ENCODE data around the gene TBC1D23.
"Not testable (repeated sequence)": the region's sequence is repeated elsewhere in the genome, so short reads cannot be mapped to it uniquely, and the experiment has no call there.

Gene TBC1D23

DNA sequence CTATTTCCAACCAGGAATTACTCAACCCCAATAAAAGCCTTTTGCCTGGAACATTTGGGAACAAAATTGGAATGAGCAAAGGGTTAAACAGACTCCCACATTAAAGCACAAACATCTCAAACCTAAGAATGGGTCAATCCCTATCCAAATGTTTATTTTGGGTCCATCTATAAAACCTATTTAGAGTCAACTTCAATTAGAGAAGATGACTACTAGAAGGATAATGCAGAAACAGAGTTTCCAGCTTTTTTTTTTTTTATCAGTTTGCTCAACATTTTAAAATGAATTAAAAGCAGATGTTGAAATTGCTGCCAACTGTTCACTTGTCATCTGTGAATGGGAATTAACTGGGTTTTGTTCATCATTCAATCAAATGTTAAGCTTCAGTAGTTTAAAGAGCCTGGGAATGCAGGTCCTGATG is 4.1 kb upstream of the TBC1D23 start:
- DNase-seq (ENCODE audit: low spot score) = no peak

DNA sequence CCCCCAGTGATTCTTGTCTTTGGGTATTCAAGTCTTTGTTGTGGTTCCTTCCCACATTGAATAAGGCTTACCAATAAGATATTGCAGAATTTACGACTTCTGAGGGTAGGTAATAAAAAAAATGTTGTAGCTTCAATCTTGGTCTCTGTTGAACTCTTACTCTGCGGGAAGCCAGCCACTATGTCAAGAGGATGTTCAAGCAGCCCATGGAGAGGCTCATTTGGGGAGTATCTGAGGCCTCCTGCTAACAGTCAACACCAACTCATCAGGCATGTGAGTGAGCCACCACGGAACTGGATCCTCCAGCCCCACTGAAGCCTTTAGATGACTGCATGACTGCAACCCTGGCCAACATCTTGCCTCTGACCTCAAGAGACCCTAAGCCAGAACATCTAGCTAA is 3.2 kb upstream of the TBC1D23 start:
- no peak for DNase-seq (ENCODE audit: low spot score)

DNA sequence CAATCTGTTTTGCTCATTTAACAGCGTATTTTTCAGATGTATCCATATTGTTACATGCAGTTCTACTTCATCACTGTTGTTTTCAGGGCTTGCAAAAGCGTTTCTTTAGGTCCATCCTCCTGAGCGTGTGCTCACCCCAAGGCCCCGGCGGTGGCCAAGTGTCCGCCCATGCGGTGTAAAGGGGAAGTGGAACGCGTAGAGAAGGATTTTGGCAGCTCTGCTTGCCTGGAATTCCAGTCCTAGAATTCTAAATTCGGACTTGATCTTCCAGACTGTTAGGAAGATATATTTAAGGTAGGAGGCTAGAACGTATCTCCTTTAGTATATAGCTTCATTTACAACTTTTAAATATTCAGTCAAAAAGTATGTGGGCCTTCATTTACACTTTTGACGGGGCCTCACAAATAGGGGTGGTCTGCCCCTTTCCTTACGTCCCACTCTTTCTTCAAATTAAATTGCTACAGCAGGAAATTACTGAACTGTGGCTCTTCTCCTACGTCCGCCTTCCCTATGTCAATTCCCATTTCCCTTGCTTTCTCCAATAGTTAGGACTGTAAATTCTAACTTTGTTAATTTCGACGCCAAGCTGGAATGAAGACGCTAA is 609 bp upstream of the TBC1D23 start:
- DNase-seq (ENCODE audit: low spot score) = peak; percentile 52

DNA sequence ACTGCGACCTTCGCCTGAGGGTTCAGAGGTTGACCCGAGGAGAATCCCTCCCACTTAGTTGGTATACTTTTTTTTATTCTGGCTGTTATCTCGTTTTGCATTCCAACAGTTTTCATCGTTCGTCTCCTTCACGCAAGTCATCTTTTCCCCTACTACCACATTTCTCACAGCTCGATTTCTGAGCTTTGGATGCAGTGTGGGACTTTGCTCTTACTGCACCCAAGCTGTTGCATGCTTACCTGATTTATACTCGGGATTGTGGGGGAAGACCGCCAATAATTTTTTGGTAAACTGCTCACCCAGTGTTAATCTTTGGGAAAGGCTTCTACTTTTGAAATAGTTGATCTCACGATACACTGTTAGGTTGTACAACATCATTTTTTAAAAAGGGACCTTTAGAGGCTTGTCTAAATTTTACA is 702 bp downstream of the TBC1D23 start:
- no peak for DNase-seq (ENCODE audit: low spot score)

DNA sequence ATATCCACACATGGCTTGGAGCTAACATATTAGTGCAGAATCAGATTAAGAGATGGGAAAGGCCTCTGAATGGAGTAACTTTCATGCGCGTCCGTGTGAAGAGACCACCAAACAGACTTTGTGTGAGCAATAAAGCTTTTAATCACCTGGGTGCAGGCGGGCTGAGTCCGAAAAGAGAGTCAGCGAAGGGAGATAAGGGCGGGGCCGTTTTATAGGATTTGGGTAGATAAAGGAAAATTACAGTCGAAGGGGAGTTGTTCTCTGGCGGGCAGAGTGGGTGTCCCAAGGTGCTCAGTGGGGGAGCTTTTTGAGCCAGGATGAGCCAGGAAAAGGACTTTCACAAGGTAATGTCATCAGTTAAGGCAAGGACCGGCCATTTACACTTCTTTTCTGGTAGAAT is 2.1 kb downstream of the TBC1D23 start:
- DNase-seq (ENCODE audit: low spot score) = not testable (repeated sequence)

DNA sequence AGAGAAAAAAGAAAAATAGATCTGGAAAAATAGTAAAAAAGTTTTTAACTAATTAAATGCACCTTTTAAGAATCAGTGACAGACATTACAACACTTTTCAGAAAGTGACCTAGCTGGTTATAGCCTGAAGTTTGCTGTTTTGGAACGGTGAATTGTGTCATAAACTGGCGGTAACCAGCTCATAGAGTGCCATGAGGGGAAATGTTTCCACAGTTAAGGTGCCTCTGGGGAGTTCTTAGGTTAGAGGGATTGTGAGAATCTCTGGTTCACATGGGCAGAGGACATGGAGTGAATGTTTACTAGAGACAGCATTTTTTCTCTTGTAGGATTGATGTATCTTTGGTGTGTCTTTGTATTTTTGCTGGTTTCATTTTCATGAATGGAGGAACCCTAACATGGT is 2.8 kb downstream of the TBC1D23 start:
- no peak for DNase-seq (ENCODE audit: low spot score)

DNA sequence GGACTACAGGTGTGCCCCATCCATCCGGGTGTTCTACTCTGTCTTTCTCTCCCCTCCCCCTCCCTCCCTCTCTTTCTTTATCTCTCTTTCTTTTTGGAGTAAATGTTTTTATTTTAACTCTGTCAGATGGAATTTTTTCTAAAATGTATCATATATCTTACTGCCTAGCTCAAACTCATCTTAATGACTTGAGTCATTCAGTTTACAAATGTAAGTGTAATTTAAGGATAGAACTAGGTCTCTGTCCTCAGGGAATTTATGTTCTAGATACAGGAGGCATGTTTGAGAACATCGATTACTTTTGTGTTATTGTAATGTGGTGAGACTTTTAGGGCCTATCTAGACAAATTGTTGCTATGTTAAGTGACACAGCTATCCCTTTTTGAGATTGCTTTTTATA is 3.5 kb downstream of the TBC1D23 start:
- DNase-seq (ENCODE audit: low spot score) = no peak

DNA sequence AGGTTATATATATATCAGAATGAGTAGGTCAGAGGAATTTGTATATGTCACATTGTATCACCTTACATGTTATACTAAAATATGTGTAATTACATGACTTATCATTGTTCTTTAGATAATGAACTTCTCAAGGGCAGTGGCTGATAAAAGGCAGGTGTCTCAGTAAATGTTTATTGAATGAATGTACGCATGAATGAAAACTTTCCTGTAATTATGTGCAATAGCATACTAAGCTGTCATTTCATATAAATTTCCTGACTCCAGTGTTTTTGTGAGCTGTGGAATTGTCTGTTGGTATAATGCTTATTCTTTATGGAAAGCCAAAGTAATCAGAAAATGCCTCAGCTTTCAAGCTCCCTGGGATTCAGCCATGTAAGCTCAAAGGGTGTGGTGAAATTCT is 4.2 kb downstream of the TBC1D23 start:
- DNase-seq (ENCODE audit: low spot score) = no peak

DNA sequence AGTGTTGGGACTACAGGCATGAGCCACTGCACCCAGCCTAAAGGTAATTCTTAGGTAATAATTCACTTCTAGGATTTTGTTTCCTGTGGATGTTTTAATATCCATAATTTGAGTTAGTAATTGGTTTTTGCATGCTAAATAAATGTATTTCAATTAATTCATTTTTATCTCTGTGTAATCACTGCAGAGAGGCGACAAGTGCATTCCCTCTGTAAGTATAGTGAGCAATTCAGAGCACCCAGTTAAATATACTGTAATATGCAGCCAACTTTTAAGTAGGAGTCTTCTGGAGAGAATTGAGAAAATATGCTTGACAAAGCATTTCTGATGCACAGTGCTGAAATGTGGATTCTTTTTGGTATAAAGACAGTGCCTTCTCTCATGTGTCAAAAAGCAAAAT is 5.7 kb downstream of the TBC1D23 start:
- DNase-seq (ENCODE audit: low spot score) = no peak

DNA sequence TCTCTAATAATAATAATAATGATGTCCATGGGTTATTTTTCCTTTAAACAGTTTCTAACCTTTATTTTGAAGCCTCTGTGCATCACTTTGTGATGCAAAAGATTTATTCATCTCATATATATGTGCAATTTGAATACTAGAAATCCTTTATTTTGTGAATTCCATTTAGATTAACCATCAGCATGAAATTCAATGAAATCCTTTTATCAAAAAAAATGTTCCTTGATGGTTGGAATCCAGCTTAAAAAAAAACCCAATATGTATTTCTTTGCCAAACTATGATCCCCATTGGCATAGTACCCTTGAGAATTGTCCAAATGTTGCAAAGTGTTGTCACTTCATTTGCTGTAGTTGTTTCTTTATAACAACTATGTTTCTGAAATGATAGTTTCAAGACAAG is 7.4 kb downstream of the TBC1D23 start:
- no peak for DNase-seq (ENCODE audit: low spot score)

DNA sequence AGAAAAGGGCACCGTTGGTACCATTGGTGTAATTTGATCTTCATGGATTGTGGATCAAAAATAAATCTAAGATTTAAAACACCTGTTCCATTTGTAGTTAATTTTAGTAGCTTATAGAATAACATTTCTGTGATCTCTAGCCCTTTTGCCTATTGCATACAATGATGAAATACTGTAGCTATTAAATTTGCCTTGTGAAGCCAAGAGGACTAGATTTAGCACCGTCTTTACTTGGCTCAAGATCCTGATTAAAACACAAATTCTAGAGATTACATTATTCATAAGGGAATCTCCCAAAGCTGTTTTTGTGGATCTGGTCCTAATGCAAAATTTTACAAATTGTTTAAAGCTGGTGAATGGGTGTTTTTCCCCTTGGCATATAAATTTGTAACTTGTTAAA is 8.2 kb downstream of the TBC1D23 start:
- no peak for DNase-seq (ENCODE audit: low spot score)

DNA sequence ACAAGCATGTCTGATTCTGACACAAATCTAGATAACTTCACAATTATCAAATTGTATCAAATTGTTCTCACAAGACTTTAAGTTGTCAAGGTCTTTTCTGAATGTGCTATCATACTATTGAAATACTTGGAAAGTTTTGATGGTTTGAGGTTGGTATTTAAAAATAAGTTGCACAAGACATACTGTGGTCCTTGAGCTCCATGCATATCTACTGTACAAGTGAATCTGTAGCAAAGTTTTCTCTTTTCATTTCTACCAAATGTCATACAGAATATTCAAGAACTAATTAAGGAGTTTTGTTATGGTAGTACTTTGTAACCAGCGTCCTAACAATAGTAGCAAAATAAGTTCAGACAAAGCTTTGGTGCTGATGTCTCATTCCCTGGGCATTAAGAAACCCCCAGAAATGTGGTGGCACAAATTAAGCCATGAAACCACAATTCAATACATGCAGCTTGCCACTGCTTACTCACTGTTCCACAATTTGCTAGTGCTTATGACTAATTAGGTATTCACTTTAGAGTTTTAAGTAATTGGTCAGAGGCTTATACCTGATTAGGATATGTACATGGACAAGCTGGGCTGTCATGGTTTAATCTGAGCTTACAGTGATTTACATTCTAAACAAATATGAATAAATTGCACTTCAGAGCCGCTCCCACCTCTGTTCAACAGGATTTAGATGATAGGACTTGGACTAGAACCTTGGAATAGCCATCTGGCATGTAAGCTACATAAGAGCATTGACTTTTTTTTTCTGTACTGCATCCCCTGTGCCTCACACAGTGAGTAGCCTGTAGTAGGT is 8.8 kb downstream of the TBC1D23 start:
- DNase-seq (ENCODE audit: low spot score) = no peak

DNA sequence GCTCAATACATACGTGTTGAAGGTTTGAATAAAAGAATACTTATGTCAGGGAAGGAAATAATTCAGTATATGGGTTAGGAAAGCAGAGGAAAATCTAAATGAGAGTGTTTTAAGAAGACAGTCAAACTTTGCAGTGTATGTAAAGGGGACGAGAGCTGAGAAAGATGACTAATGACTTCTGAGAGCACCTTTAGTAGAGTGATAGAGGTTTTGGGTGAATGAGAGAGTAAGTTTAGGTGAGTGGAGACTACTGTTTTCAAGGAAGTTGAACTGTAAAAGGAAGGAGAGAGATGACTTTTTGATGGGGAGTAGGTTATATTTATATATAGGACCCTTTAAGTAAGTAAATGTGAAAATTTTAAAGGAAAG is 9.4 kb downstream of the TBC1D23 start:
- no peak for DNase-seq (ENCODE audit: low spot score)

DNA sequence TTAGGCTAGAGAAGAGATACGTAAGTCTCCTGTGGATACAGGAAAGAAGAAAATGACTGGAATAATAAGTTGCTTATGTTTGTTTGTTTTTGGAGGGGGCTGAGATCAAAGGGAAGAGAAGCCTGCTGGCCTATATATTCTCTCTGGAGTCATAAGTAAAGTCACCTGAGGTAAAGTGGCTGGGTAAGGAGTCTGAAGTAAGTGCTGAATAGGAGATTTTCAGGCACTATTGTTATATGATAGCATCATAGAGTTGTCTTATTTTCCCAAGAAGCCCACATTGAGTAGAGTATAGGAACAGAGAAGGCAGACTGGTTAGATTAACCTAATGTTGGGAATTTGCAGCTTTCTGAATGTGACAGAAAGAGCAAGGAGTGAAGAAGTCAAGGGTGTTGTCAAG is 10.7 kb downstream of the TBC1D23 start:
- DNase-seq (ENCODE audit: low spot score) = no peak

DNA sequence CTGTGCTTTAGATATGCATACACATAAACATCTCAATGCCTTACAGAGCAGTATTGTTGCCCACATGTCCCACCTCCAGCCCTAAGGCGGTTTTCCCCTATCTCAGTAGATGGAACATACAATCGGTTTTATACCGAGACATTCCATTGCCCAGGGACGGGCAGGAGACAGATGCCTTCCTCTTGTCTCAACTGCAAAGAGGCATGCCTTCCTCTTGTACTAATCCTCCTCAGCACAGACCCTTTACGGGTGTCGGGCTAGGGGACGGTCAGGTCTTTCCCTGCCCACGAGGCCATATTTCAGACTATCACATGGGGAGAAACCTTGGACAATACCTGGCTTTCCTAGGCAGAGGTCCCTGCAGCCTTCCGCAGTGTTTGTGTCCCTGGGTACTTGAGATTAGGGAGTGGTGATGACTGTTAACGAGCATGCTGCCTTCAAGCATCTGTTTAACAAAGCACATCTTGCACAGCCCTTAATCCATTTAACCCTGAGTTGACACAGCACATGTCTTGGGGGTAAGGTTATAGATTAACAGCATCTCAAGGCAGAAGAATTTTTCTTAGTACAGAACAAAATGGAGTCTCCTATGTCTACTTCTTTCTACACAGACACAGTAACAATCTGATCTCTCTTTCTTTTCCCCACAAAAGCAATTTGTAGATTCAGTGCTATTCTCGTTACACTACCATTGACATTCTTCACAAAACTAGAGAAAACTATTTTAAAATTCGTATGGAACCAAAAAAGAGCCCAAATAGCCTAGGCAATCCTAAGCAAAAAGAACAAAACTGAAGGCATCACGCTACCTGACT is 12.2 kb downstream of the TBC1D23 start:
- DNase-seq (ENCODE audit: low spot score) = not testable (repeated sequence)

DNA sequence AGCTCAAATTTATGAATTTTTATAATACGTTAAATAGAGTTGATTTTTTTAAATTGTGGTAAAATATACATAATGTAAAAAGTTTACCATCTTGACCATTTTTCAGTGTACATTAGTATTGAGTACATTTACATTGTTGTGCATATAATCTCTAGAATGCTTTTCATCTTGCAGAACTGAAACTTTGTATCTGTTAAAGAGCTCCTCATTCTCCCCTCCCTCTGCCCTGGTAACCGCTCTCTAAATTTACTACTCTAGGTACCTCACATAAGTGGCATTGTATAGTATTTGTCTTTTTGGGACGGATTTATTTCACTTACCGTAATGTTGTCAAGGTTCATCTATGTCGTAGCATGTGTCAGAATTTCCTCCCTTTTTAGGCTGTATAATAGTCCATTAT is 13.6 kb downstream of the TBC1D23 start:
- no peak for DNase-seq (ENCODE audit: low spot score)

DNA sequence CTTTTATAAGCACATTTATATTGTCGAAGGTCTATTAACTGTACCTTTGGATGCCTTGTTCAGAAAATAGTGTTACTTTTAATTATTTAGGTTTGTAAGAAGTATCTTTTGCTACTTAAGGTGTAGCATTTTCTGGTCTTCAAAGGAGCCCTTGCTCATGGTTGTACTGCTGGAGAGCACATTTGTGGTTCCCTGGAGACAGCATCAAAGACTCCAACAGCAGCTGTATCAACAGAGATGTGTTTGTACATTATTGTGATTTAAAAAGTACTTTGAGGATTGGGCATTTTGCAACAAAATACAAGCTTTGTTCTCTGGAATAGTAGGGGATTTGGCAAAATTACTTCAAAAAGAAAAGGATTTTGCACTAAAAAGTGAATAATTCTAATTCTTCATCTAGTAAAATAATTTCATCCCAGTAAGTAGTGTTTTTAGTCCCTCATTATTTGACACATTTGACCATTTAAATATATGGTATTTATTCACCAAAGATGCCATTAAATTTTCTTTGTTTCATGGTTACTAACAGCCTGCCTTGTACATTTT is 16.5 kb downstream of the TBC1D23 start:
- no peak for DNase-seq (ENCODE audit: low spot score)

DNA sequence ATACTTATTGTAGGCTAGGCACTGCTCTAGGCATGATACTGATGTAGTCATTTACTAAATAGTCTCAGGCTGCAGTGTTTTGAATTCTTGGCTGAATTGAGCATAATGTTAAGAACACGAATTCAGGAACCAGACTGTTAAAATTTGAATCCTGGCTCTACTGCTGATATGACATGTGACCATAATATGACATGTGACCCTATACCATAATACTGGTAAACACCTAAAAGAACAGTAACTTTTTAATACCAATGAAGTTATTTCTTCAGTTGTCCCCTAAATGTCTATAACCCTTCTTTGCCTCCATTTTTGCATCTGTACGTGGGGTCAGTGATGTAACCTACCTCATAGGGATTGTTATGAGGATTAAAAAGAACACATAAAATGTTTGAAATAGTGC is 18.1 kb downstream of the TBC1D23 start:
- no peak for DNase-seq (ENCODE audit: low spot score)

DNA sequence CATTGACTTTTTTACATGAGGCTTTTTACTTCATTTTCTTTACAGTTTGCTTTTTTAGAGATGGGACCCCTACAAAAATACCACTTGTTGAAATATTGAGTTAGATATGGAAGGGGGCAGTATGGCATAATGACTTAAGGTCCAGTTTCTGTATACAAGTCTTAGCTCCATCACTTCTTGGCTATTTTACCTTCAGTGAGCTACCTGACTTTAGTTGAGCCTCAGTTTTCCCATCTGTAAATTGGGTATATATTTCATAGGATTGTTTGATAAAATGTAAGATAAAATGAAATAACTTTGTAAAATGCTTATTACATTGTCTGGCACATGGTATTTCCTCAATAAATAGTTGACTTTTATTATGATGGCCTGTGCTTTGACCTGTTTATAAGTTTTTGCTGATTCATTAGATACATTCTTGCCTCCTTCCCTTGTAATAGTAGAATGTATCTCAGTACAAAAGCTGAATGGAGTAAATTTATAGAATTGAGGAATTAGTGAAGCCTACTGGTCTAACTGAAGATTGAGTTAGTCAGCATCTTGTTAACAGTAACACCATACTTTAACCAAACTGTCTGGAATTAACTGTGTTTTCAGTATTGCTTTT is 27.6 kb downstream of the TBC1D23 start:
- DNase-seq (ENCODE audit: low spot score) = no peak

DNA sequence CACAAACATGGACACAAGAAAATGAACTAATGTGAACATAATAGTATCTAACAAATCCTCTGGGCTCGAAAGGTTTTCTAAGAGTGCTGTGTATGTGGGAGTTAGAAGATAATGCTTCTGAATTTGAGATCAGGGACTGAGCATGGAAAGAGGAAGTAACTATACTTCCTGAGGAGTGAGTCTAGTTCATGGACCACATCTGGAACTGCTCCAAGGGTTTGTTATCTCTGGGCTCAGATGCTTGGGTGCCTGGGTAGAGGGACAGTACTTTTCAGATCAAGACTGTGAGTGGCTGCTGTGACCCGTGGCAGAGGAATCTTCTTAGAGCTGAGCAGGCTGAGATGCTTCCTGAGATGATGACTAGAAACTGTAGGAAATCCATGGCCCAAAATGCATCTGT is 28.5 kb downstream of the TBC1D23 start:
- DNase-seq (ENCODE audit: low spot score) = no peak

DNA sequence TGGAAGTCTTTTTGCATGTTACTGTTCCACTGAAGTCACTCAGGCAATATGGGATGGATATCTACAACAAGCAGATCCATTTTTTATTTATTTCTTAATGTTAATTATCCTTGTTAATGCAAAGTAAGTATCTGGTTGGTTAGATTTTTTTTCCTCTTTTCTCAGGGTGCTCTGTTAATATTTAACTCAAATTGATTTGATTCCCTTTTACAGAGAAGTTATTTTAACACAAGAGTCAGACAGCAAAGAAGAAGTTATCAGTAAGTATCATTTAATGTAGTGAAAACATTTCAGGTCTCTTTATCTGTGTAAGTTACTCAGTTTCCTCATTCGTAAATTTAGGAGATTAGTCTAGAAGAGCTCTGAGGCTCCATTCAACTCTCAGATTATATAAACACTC is 34.3 kb downstream of the TBC1D23 start:
- DNase-seq (ENCODE audit: low spot score) = no peak

DNA sequence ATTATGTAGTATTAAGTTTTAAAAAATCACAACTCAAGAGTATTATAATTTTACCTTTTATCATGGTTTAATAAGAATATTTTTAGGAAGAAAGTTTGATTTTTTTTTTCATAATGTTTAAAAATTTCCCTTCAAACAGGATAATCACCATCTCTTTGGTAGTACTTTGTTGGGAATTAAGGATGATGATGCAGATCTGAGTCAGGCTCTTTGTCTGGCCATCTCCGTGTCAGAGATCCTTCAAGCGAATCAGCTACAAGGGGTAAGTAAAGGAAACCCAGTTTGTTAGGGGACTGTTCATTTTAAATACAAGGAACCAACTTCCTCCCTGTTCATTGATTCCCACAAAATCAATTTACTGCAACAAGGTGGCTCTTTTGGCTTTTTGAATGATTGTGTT is 37.0 kb downstream of the TBC1D23 start:
- DNase-seq (ENCODE audit: low spot score) = no peak
